HG03354 (cell line): Measurements from ENCODE around the gene IZUMO2.

Experiments used
- ATAC-seq: cut with Tn5 transposase; IDR thresholded peaks from one replicate; pipeline ENCODE4 v1.9.1; 2021; ENCODE audit warnings: mild to moderate bottlenecking; ENCODE audit not compliant: unreplicated experiment, poor library complexity, severe bottlenecking

IZUMO2 gene

GRCh38 chr19:50162988-50163387 is at the start of gene IZUMO2:
Gene IZUMO2 (minus strand): TSS chr19:50163281. CDS start chr19:50163194, 87 bp downstream.
- ATAC-seq, result no peak

GRCh38 chr19:50210425-50210824 is 47.3 kb upstream of the IZUMO2 start:
- ATAC-seq, result no peak

- no peak for ATAC-seq
These were observed 46.0 kb upstream of the IZUMO2 start for GRCh38 chr19:50209131-50209530.

- no peak for ATAC-seq
These were observed 44.6 kb upstream of the IZUMO2 start for GRCh38 chr19:50207730-50208129.

- ATAC-seq, result no peak
These were observed 43.1 kb upstream of the IZUMO2 start for GRCh38 chr19:50206191-50206590.

GRCh38 chr19:50205681-50206138 is 42.6 kb upstream of the IZUMO2 start:
- ATAC-seq, result no peak

- no peak for ATAC-seq
These were observed 42.0 kb upstream of the IZUMO2 start for GRCh38 chr19:50204811-50205675.

GRCh38 chr19:50204081-50204428 is 41.0 kb upstream of the IZUMO2 start:
- ATAC-seq, result no peak

- ATAC-seq, result no peak
These were observed 40.4 kb upstream of the IZUMO2 start, which contains the start of gene MYH14 for GRCh38 chr19:50203281-50204080. Gene MYH14 (plus strand): TSS chr19:50203622. CDS start chr19:50210366, 6,744 bp downstream.

- ATAC-seq, result no peak
These were observed 39.8 kb upstream of the IZUMO2 start for GRCh38 chr19:50202962-50203280.

- ATAC-seq, result no peak
These were observed 39.3 kb upstream of the IZUMO2 start for GRCh38 chr19:50202386-50202785.

- ATAC-seq, result no peak
These were observed 36.1 kb upstream of the IZUMO2 start for GRCh38 chr19:50199259-50199555.

- ATAC-seq, result no peak
These were observed 35.6 kb upstream of the IZUMO2 start for GRCh38 chr19:50198431-50199258.

GRCh38 chr19:50197348-50197747 is 34.3 kb upstream of the IZUMO2 start:
- no peak for ATAC-seq

- no peak for ATAC-seq
These were observed 33.3 kb upstream of the IZUMO2 start for GRCh38 chr19:50196322-50196932.

GRCh38 chr19:50195224-50195623 is 32.1 kb upstream of the IZUMO2 start:
- ATAC-seq, result no peak

GRCh38 chr19:50192463-50193211 is 29.6 kb upstream of the IZUMO2 start:
- no peak for ATAC-seq

- ATAC-seq, result no peak
These were observed 28.1 kb upstream of the IZUMO2 start for GRCh38 chr19:50191216-50191615.

- ATAC-seq, result no peak
These were observed 27.4 kb upstream of the IZUMO2 start for GRCh38 chr19:50190439-50190891.
